Skeletal muscle tissue (tissue), 4 donors: ENCODE data around the gene XPR1. TPM values are rescaled to one million over a fixed set of nuclear protein-coding genes. Genes with fewer than 3 reads are reported as not detected.

Experiments
- H3K27ac ChIP-seq: one replicate; pipeline ENCODE4 v1.7.0; 2013; ENCODE audit warnings: mild to moderate bottlenecking, low read depth, low read length, inconsistent platforms
- H3K27me3 ChIP-seq, 3 donors: one replicate each; pipeline ENCODE4 v1.7.0; 2013; ENCODE audit warnings: low read length in 3 of 3; ENCODE audit not compliant: control insufficient read depth in 3 of 3, insufficient read depth in 3 of 3
- H3K36me3 ChIP-seq, 3 donors: one replicate each; pipeline ENCODE4 v1.7.0; 2013; ENCODE audit warnings: low read length in 3 of 3; ENCODE audit not compliant: control insufficient read depth in 3 of 3, insufficient read depth in 3 of 3
- H3K4me1 ChIP-seq, 3 donors: one replicate each; pipeline ENCODE4 v1.7.0; 2013; ENCODE audit warnings: low read length in 3 of 3, mild to moderate bottlenecking in 3 of 3; ENCODE audit not compliant: control insufficient read depth in 3 of 3, insufficient read depth in 3 of 3
- H3K4me3 ChIP-seq, 3 donors: one replicate each; pipeline ENCODE4 v1.7.0; 2013; ENCODE audit warnings: low read length in 3 of 3
- H3K9ac ChIP-seq, 3 donors: one replicate each; pipeline ENCODE4 v1.7.0; 2013; ENCODE audit warnings: low read length in 3 of 3, mild to moderate bottlenecking in 3 of 3, moderate library complexity in 2 of 3, low read depth in 1 of 3
- H3K9me3 ChIP-seq, 3 donors: one replicate each; pipeline ENCODE4 v1.7.0; 2013; ENCODE audit warnings: low read length in 3 of 3; ENCODE audit not compliant: control insufficient read depth in 3 of 3
- total RNA-seq: library from RNA; depleted of rRNA; stranded (reverse); fragments of >200 nt; gene quantifications from one replicate; pipeline ENCODE4 v1.2.3, GENCODE V29; 2014
- donor health status: Osteomylitis.

XPR1 gene
- total RNA-seq, 1 donor from 2014 or later = 13.0 TPM

DNA sequence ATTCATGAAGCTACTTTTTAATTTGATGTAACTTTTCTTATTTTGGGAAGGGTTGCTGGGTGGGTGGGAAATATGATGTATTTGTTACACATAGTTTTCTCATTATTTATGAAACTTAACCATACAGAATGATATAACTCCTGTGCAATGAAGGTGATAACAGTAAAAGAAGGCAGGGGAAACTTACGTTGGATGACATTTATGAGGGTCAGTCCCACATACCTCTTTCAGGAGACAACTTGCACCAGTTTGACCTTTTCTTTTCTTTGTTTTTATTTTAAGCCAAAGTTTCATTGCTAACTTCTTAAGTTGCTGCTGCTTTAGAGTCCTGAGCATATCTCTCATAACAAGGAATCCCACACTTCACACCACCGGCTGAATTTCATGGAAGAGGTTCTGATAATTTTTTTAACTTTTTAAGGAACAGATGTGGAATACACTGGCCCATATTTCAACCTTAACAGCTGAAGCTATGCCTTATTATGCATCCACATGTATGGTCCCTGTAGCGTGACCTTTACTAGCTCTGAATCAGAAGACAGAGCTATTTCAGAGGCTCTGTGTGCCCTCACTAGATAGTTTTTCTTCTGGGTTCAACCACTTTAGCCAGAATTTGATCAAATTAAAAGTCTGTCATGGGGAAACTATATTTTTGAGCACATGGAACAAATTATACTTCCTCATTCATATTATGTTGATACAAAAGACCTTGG lies 252.9 kb downstream of the XPR1 start:
- H3K9ac ChIP-seq = no peak overlapping the region
- no peak overlapping the region for H3K27ac ChIP-seq
- peaks cover 3 to 13% (median 4%) of the 10 kb centered on the region in 3 donors for H3K36me3 ChIP-seq
- no peaks in the 10 kb centered on the region for H3K9me3 ChIP-seq
- H3K4me1 ChIP-seq = peaks cover 0 to 4% (median 0%) of the 10 kb centered on the region in 3 donors
- no peaks in the 10 kb centered on the region for H3K27me3 ChIP-seq
- no peak overlapping the region for H3K4me3 ChIP-seq

DNA sequence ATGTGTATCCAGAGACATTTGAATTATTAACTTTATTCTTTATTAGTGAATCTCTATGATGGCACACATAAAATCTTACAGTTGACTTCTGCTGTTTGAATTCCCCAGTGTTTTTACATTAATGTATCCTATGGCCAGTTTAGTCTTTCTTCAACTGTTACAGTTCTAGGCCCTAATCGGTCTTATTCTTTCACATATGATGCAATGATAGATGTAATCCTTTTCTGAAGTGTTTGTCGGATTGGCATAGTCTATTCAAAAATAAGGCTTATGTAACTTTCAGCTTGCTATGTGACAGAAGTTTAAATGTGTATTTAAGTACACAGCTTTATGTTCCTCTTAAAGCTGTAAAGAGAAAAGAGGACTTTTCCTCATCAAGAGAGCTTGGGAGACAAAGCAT lies 254.5 kb downstream of the XPR1 start:
- no peak overlapping the region for H3K27ac ChIP-seq
- H3K9me3 ChIP-seq = no peaks in the 10 kb centered on the region
- H3K4me3 ChIP-seq = no peak overlapping the region
- peaks cover 0 to 4% (median 0%) of the 10 kb centered on the region in 3 donors for H3K4me1 ChIP-seq
- H3K36me3 ChIP-seq = peaks cover 0 to 7% (median 0%) of the 10 kb centered on the region in 3 donors
- no peak overlapping the region for H3K9ac ChIP-seq
- H3K27me3 ChIP-seq = no peaks in the 10 kb centered on the region

DNA sequence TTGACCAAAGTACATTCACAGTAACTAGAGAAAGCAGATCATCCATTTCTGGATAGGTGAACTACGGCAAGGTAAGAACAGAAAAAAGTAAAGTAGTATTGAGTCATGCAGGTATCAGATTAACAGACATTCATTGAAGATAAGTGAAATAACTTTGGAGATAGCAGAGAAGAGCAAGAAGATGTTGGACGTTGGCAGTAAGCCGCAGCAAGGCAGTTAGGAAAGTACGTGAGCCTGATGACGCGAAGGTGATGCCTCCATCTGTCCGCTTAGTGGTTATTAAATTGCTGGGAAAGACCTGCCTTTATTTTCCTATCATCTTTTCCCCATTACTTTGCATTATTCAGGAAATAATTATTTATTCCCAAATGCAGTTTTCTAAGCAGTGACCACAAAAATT lies 256.0 kb downstream of the XPR1 start:
- H3K36me3 ChIP-seq = peaks cover 0 to 7% (median 0%) of the 10 kb centered on the region in 3 donors
- H3K4me1 ChIP-seq = no peaks in the 10 kb centered on the region
- no peaks in the 10 kb centered on the region for H3K9me3 ChIP-seq
- no peak overlapping the region for H3K4me3 ChIP-seq
- no peak overlapping the region for H3K9ac ChIP-seq
- H3K27me3 ChIP-seq = no peaks in the 10 kb centered on the region
- H3K27ac ChIP-seq = no peak overlapping the region

DNA sequence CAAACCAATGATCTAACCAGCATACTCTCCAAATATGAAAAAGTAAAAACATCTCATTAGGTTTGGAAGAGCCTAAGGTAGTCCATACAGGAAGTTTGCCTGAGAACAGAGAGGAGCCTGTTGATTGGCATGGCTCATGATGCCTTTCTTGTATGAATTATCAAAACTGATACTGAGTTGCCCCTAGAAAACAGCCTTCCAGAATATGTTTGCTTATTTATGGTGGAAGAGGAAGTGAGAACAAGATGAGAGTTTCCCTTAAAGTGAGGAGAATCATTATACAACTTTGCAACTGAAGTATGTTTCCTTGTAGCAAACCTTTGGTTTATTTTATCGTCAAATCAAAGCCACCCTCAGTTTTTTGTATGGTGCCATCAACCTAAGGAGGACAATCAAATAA lies 257.0 kb downstream of the XPR1 start:
- Histone ChIP-seq H3K9me3 (no peaks in the 10 kb centered on the region), H3K9ac (no peak overlapping the region), H3K27me3 (no peaks in the 10 kb centered on the region), H3K4me3 (no peak overlapping the region), H3K27ac (no peak overlapping the region), H3K4me1 (no peaks in the 10 kb centered on the region), H3K36me3 (peaks cover 0 to 7% (median 0%) of the 10 kb centered on the region in 3 donors)

DNA sequence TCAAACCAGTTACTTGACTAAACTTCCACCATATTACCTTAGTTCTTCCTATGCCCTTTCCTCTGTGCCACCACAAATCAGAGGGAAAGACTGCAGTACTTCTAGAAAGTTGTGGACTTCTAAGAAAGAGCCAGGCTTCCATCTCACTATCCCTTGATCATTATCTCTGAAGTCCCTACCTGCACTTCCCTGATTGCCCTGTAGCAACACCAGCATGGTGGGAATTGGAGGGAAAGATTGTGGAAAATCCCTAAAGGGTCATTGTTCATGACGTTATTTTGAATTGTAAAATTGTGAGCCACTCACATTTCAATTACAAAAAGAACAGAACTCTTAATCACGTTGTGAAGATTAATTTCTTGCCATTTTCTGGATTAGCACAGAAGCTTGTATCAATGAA lies 257.5 kb downstream of the XPR1 start:
- Histone ChIP-seq H3K4me1 (no peaks in the 10 kb centered on the region), H3K27me3 (no peaks in the 10 kb centered on the region), H3K9me3 (no peaks in the 10 kb centered on the region), H3K36me3 (peaks cover 0 to 5% (median 0%) of the 10 kb centered on the region in 3 donors), H3K27ac (no peak overlapping the region), H3K4me3 (no peak overlapping the region), H3K9ac (no peak overlapping the region)

DNA sequence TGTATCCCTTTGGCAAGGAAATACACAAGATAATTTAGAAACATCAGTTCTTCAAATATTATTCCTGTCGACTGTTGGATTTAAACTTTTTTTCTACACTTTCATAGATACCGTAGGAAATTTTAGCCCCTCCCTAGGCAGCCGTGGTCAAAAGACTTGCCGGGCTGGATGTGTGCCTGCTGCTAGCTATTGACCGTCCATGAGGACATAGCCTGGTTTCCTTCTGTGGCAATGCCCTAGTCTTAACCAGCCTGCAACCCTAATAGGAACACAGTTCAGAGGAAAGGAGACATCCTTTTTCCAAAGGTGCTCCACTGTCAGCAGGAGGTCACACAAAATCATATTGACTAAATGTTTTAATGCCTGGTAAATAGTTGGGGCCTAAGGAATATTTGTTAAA lies 260.4 kb downstream of the XPR1 start:
- Histone ChIP-seq H3K9me3 (no peaks in the 10 kb centered on the region), H3K4me1 (no peaks in the 10 kb centered on the region), H3K27me3 (no peaks in the 10 kb centered on the region), H3K4me3 (no peak overlapping the region), H3K27ac (no peak overlapping the region), H3K36me3 (no peaks in the 10 kb centered on the region), H3K9ac (no peak overlapping the region)

DNA sequence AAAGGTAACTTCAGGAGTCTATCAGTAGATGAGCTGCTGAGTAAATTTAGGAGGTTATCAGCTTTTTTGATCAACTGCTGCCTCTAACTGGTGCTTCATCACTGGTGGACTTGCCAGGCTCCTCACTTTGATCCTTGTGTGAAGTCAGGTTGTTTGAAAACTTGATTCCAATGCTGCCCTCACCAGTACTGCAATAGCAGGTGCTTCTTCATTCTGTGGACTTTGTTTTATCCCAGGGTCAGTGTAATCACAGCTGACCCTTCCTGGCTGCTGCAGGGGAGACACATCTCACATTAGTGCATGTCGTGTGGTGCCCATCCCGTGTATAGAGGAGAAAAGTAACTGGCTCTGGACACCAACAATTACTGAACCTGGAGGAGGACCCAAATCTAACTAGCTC lies 260.9 kb downstream of the XPR1 start:
- Histone ChIP-seq H3K27ac (no peak overlapping the region), H3K36me3 (no peaks in the 10 kb centered on the region), H3K27me3 (no peaks in the 10 kb centered on the region), H3K9ac (no peak overlapping the region), H3K4me3 (no peak overlapping the region), H3K4me1 (no peaks in the 10 kb centered on the region), H3K9me3 (no peaks in the 10 kb centered on the region)

DNA sequence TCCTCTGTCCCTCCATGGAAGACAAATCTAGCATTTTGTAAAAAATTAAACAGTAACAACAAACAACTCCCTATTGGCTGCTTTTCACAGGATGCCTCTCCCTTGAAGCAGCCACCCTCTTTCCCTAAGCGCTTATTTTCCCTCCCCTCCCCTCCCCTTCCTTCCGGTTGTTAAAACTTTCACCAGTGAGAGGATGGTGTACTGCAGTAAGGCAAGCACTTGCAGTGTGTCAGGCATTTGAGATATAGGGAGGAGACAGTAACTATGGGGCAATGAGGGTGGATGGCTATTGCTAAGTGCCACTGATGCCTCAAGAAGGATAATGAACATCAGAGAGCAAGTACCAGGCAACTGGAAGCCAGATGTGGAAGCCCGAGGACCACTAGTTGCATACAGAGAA lies 261.8 kb downstream of the XPR1 start:
- H3K9ac ChIP-seq = no peak overlapping the region
- no peak overlapping the region for H3K4me3 ChIP-seq
- H3K27me3 ChIP-seq = no peaks in the 10 kb centered on the region
- H3K36me3 ChIP-seq = no peaks in the 10 kb centered on the region
- H3K27ac ChIP-seq = no peak overlapping the region
- H3K9me3 ChIP-seq = no peaks in the 10 kb centered on the region
- no peaks in the 10 kb centered on the region for H3K4me1 ChIP-seq

DNA sequence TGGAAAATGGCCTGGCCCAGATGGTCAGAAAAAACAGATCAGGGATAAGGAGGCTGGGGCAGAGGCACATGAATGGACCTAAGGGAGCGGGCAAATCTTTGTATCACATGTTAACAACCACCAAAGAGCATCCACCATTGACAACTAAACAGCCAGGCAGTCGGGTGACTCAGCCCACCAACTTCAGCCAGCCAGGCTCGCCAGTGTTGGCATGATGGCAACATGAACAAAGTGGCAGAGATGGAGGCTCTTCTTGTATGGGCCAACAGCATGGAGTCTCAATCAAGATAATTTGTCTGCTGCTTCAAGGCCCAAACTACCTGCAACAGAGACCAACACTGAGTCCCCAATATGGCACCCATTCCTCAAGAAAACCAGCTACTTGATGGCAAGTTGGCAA lies 264.3 kb downstream of the XPR1 start:
- Histone ChIP-seq H3K27ac (no peak overlapping the region), H3K36me3 (no peaks in the 10 kb centered on the region), H3K9ac (no peak overlapping the region), H3K4me1 (no peaks in the 10 kb centered on the region), H3K9me3 (no peaks in the 10 kb centered on the region), H3K27me3 (peaks cover 0 to 5% (median 0%) of the 10 kb centered on the region in 3 donors), H3K4me3 (no peak overlapping the region)

DNA sequence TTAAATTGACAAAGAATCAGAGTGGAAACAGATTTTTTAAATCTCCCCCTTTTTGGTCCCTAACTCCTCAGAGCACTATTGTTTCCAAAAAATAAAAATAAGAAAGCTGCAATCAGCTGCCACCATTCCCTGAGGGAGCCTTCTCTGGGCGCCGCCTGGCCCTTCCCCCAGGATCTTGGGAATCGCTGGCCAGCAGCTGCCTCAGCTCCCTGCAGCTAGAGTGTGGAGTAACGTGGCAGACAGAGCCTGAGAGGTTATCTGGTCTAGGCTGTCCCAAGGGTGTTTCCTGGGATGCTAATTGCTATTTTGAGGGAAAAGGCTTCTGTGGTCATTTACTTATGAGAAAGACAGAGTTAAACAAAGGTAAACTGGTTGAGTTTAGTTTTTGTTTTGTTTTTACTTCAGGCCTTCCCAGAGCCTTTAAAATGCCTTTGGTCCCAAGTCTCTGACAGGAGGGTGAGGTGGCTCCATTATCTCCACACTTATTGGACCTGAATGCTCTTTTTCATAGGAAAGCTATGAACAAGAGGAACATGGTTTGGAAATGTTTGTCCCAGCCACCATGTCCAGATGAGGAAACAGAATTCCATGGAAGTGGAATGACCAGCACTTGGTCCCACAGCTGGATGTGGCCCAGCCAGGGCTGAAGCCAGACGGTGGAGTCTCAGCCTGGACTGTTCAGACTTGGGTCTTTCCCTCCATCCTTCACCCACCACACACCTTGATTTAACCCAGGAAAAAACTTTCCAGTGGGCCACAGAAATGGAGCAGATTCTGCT lies 266.8 kb downstream of the XPR1 start:
- Histone ChIP-seq H3K27me3 (peaks cover 0 to 5% (median 0%) of the 10 kb centered on the region in 3 donors), H3K4me3 (no peak overlapping the region), H3K4me1 (no peaks in the 10 kb centered on the region), H3K9me3 (no peaks in the 10 kb centered on the region), H3K9ac (no peak overlapping the region), H3K36me3 (no peaks in the 10 kb centered on the region), H3K27ac (no peak overlapping the region)
